Measurements from ENCODE around the gene HIBADH.
"Not testable (repeated sequence)": the region's sequence is repeated elsewhere in the genome, so short reads cannot be mapped to it uniquely, and the experiment has no call there.

The HIBADH gene

DNA sequence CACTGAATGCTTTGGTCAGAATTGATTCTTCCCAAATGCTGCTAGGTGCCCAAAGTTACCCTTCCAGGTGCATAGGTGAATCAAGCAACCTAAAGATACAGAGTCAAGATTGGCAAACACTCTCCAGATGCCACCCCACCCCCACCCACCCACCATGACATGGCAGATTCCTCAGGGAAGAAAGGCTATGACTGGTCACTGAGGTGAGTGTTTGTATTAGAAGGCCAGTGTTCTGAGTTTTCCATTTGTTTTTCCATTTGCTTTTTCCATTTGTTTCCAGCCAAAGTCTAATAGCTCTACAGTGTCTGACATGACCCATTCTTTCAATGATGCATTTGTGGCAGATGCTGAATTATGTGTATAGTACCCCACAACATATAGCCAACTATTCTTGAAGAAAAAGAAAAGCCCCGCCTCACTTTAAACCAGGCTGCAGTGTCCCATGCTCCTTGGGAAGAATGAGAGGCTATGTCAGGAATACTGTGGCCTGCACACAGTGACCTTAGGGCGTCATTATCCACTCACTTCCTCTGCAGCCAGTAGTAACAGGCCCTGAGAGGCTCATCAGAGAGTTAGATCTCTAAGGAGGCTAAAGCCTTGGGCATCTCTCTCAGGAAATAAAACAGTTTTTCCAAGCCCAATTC, 16.1 kb upstream of the HIBADH start:
- no peak for DNase-seq (ENCODE audit: low read depth)

DNA sequence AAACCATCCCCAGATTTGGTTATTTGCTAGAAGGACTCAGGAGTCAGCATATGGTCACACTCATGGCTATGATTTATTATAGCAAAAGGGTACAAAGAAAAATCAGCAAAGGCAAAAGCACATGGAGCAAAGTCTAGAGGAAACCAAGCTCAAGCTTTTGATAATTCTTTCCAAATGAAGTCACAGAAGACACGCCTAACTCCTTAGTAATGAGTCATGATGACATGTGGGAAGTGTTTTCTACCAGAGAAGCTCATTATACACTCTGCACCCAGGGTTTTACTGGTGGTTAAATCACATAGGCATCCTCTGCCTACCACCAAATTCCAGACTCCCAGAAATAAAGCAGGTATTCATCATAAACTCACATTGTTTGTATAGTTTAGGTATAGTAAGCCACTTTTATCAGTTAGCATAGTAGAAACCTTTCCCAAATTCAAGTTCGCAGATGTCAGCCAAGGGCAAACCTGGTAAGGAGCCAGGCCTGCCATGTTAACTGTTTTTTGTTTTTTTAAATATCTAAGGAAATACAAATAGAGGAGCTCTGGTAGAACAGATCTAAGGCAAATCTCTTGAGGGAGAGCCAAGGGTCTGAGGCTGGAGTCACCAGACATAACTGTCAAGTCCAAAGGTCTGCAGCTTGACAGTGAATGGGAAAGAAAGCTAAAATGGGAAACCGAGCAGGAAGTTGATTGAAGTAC, 15.4 kb upstream of the HIBADH start:
- peak; percentile 89 for DNase-seq (ENCODE audit: low read depth)

DNA sequence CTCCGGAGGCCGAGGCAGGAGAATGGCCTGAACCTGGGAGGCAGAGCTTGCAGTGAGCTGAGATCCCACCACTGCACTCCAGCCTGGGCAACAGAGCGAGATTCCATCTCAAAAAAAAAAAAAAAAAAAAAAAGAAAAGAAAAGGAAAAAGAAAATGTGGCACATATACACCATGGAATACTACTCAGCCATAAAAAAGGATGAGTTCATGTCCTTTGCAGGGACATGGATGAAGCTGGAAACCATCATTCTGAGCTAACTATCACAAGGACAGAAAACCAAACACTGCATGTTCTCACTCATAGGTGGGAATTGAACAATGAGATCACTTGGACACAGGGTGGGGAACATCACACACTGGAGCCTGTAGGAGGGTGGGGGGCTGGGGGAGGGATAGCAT, 11.4 kb upstream of the HIBADH start:
- not testable (repeated sequence) for DNase-seq (ENCODE audit: low read depth)

DNA sequence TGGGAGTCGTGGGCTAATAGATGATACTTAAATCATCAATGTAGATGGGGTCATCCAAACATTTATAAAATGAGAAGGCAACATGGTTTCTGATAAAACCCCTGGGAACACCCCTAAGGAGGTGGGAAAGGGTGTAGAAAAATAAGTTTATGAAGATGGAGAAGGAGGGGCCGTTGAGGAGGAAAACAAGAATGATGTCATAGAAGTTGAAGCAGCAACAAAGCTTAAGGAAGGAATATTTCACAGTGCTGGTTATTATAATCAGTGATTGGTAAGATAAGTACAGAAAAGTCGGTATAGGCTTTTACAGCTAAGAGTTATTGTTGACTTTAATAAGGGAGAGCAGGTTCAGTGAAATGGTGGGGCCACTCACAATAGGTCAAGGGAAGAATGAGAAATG, 9.0 kb upstream of the HIBADH start:
- DNase-seq (ENCODE audit: low read depth), result no peak

DNA sequence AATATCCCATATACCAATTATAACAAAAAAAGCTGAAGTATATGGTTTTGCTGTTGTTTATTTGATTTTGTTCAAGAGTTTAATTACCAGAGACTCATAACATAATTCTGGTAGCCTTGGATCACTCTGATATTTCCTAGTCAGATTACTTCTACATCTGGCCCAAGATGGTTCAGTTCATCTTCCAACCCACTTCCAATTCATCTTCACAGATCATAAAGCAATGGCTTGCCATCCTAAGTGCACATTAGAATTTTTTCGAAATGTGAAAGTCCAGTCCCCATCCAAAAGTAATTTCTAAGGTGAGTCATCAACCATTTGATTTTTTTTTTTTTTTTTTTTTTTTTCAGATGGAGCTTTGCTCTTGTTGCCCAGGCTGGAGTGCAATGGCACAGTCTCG, 8.0 kb upstream of the HIBADH start:
- no peak for DNase-seq (ENCODE audit: low read depth)

DNA sequence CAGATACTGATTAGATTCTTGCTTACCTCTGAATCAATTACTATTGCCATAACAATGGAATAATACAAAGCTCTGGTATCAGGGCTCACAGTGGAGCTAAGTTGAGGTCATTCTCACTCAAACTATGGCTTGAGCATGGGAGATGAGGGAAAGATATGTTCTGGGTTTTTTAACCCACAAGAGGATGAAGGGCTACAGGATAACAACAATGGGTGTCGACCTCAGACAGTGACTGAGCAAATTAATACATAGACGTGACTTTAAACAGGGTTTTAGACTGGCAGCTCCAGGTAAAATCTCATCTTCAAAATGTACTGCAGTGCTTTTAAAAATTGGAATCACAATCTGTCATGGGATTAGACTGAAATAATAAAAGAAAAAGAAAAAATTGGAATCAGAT, 7.5 kb upstream of the HIBADH start:
- DNase-seq (ENCODE audit: low read depth), result no peak

DNA sequence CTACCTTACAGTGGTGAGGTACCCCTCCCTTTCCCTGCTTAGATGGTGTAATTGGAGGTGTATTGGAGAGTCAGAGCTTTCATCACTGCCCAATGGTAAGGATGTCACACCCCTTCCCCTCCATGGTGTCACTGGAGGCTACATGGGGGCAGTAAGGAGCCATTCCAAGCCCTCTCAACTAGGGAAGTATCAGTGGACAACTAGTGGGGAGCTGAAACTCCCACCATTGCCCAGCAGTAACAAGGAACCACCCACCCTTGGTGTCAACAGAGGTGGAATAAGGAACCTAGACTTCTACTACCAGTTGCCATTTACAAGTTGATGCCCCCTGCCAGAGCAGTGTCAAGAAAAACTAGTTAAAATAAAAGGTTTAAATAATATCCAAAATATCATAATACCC, 2.8 kb upstream of the HIBADH start:
- no peak for DNase-seq (ENCODE audit: low read depth)

DNA sequence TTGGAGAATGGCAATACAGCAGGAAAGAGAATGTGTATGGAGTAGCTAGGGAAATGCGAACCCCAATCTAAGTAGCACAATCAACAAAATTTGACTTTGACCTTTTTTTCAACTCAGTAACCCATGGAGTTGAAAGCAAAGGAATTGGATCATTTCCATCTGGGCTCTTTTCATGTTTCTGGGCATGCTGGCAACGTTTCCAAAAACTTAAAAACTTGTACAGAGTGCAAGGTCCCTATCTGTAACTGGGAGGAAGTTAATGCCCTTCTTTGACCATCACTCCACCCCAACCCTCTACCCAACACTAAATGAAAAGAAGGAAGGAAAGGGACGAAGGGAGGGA, 1.3 kb upstream of the HIBADH start:
- DNase-seq (ENCODE audit: low read depth), result no peak

DNA sequence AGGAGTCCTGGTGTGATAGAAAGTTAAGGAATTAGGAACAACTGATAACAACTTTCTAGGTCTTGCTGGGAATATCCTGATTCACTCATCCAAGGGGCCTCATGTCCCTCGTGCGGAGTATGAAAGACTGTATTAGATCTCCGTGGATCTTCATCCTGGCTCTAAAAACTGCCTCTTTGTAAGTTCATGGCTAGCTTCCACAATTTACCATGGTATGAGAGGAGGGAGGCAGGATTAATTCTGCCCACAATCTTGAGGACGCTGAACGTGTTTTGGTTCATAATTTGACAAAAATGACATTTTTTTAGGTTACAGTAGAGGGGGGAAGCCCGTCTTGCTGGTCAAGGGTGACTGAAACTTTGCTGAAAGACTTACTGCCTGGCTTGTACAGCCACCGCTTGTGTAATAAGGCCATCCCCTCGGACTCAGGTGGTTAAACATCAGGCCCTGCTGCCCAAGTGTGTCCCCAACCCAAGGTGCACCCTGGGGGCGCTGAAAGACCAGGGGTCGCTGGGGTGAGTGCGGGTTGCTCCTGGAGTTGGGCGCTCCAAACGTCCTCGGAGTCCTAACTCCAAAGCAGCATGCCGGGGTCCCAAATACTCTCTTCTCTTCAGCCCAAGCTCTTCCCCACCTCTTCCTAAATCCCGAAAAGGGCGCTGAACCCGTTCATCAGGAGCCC, 733 bp downstream of the HIBADH start:
- DNase-seq (ENCODE audit: low read depth), result no peak

DNA sequence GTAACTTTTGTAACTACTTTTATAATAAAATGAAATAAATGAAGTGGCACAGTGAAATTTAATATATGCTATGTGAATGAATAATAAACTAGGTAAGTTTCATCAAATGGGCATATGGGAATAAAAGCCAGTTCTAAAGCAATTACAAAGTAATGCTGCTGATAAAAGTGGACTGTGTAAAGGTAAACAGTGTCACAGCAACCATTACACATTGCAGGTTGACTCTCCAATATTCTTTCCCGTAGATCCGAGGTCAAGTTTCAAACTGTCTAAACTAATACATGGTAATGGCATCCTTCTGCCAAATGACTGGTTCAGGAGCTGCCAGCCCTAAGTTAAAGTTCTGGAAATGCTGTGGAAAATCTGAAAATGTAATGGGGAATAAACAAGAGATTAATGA, 6.0 kb downstream of the HIBADH start:
- no peak for DNase-seq (ENCODE audit: low read depth)

DNA sequence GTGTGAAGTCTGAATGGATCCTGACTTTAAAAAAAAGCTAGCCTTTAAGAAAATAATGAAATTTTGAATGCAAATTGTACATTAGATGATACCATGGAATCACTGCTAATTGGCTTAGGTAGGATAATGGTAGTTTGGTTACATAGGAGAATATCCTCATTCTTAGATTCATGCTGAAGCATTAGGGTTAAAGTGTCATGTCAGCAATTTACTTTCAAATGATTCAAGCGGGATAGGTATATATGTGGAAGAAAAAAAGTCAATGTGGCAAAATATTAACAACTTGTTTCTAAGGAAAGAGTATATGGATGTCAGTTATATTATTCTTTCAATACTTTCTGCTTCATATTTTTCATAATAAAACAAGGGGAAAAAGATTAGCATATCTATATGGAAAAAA, 7.5 kb downstream of the HIBADH start:
- DNase-seq (ENCODE audit: low read depth), result no peak

DNA sequence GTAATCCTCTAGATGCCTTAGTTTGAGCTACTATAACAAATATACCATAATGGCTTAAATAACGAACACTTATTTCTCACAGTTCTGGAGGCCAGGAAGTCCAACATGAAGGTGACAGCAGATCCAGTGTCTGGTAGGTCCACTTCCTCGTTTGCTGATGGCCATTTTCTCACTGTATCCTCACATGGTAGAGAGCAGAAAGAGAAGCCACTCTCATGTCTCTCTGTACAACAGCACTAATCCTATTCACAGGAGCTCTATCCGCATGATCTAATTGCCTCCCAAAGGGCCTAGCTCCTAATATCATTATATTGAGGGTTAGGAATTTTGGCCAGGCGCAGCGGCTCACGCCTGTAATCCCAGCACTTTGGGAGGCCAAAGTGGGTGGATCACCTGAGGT, 10.2 kb downstream of the HIBADH start:
- DNase-seq (ENCODE audit: low read depth), result no peak

DNA sequence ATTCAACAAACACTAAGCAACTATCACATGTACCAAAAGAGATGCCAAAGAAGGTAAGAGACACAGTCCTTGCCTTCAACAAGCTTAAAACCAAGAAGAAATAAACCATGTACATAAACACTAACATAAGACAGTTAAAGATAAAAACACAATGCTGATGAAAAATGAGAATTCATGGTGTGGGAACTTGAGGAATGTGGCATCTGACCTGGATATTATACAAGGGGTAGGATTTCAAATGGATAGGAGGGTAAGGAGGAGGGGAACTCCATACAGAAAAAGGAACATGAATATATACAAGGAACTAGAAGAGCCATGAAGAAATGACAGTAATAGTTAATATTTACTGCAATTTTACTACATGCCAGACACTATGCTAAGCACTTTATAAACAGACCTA, 11.0 kb downstream of the HIBADH start:
- DNase-seq (ENCODE audit: low read depth), result no peak

DNA sequence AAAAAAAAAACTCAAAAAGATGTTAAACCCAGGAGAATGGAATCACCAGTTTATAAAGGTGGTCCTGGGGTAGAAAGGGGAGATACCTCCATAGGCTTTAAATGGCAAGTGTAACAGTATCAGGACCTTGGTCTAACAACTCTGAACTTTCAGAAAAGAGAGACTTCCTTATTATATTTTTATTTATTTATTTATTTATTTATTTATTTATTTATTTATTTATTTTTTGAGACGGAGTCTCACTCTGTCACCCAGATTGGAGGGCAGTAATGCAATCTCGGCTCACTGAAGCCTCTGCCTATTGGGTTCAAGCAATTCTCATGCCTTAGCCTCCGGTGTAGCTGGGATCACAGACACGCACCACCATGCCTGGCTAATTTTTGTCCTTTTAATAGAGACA, 12.4 kb downstream of the HIBADH start:
- no peak for DNase-seq (ENCODE audit: low read depth)

DNA sequence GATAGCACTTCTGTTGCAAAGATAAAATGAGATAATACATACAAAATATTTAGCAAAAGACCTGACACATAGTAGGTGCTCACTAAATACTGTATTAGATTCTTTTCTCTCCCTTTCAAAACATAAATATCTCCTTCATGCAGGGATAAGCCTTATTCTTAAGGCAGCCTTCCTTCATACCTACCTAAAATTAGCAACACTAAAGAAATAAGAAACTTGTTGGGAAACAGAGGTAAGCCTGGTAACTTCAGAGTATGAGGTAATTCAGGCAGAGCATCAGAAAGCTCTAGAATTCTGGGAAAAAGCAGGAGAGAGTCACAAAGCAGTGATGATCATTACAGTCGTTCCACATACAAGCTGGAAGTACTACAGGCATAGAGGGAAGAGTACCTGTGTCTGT, 15.2 kb downstream of the HIBADH start:
- no peak for DNase-seq (ENCODE audit: low read depth)

DNA sequence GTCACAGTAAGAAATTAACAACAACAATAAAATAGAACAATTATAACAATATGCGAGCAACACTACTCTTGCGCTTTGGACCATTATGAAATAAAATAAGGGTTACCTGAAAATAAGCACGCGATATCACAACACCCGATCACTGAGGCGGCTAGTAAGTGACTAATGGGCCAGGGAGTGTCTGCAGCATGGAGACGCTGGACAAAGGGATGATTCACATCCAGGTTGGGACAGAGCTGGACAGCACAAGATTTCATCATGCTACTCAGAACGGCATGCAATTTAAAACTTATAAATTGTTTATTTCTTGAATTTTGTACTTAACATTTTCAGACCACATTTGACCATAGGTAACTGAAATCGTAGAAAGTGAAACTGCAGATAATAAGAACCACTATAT, 15.6 kb downstream of the HIBADH start:
- DNase-seq (ENCODE audit: low read depth), result no peak

DNA sequence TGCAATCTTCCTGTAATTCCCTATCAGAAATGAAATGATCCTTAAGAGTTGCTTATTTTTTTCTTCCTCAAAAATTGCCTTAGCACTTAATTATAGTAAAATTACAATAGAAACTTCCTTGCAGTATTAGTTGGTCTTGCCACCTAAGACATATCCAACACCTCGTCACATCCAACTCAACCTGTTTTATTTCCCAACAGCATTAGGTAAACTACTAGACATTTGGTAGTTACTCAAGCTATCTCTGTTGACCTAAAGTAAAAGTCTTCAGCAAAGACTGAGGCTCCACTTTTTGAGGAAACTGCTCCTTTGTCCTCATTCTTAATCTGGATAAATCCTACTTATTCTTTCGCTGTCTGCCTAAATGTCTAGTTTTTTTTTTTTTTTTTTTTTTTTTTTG, 20.4 kb downstream of the HIBADH start:
- no peak for DNase-seq (ENCODE audit: low read depth)

DNA sequence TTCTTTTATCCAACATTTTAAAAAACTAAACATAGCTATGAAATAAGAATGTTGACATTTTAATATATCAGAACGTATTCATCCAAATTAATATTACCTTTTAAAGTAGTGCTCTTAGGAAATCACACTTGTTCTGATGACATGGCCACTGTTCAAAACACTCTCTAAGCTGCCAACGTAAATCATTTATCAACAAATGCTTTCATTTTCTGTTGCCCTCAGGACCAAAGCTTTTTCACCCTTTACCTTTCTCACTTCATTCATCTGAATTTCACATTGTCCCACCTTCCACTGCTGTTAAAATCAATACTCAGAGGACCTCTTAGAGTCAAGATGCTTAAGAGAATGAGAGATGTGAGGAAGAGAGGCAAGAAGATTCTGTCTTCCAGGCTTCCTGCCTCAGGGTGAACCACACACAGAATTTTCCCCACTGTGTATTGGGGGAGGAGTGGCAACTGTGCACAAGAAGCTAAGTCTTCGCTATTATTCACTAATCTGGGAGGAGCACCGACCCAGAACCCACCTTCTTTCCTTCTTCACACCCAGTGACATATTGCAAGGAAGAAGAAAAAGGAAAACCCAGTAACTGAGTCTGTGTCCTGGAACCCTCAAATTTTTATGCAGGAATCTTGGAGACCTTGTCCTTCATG, 21.0 kb downstream of the HIBADH start:
- no peak for DNase-seq (ENCODE audit: low read depth)

DNA sequence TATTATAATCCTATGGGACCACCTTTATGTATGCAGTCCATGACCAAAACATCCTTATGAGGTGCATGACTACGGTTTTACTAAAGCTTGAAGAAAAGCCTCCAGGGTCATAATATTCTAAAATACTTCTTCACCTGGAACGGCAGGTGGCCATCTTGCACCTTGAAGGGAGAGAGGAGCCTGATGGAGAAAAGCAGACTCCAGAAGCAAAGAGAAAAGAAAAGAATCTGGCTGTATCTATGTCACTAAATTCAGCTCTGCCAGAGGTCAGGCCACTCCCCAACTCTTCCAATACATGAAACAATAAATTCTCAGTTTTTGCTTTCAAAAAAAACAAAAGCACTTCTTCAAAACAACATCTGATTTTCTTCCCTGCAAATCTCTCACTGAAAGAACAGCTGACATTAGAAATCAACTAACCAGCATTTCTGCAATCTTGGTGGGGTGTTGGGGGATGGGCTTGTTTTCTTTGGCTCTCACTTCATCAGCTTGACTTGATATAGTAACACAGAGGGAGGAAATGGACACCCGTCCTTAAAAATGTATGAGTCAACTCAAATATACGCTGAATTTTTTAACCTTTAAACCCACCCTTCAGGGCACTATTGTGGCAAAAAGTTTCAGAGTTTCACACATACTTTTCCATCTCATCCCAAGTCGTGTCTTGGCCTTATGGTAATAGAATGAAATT, 21.7 kb downstream of the HIBADH start:
- no peak for DNase-seq (ENCODE audit: low read depth)

DNA sequence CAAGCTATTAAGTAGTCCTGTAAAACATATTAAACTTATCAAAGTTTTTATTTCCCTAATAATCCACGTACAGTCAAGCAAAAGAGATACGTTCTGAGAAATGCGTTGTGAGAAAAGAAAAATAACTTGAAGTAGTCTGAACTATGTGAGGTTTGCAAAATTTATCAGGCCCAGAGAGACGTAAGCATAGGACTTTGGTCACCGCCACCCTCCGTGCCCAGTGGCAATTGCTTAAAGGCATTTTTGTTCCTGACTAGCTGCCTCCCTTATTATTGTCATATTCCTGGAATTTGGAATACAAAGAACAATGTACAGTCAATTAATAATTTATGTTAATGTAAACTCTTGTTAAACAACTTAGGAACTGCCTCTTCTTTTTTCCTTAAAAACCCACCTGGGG, 22.8 kb downstream of the HIBADH start:
- no peak for DNase-seq (ENCODE audit: low read depth)

DNA sequence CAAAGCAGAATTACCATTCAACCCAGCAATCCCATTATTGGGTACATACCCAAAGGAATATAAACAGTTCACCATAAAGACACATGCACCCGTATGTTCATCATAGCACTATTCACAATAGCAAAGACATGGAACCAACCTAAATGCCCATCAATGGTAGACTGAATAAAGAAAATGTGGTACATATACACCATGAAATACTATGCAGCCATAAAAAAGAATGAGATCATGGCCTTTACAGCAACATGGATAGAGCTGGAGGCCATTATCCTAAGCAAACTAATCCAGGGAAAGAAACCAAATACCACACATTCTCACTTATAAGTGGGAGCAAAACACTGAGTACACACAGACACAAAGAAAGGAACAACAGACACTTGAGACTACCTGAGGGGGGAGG, 23.6 kb downstream of the HIBADH start:
- DNase-seq (ENCODE audit: low read depth), result not testable (repeated sequence)

DNA sequence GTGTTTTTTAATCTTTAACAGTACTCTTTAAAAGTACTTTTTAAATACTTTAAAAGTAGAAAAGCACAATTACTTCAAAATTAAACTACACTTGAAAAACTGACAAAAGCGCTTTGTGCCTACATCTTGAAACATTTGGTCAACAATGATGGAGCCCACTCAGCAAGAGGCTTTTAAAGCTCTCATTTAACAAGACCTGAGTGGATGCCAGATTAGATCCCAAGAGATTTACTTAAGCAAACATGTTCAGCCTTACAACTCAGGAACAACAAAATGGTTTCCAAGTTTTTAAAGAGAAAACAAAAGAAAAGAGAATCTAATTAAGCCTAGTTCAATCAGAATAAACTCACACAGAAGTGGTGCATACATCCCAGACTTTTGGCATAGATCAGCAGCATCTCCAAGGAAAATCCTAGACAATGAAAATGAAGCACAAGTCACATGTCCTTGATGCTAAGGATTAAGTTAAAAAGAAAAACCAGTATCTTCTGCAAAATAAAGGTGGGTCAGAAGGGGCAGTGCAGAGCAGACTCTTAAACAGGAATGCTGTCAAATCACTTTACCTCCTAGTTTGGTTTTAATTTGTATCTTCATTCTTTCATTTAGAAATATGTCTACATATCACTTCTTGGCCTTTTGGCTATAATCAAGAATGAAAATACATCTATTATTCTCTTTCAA, 26.2 kb downstream of the HIBADH start:
- DNase-seq (ENCODE audit: low read depth), result peak; percentile 10
